GM21447 (cell line): Measurements from ENCODE around the gene EGLN1.

Experiments used
- ATAC-seq: cut with Tn5 transposase; IDR thresholded peaks from one replicate; pipeline ENCODE4 v1.9.1; 2021; ENCODE audit not compliant: unreplicated experiment

The EGLN1 gene

GRCh38 chr1:231397886-231398671, 24.0 kb downstream of the EGLN1 start:
- ATAC-seq = no peak

DNA sequence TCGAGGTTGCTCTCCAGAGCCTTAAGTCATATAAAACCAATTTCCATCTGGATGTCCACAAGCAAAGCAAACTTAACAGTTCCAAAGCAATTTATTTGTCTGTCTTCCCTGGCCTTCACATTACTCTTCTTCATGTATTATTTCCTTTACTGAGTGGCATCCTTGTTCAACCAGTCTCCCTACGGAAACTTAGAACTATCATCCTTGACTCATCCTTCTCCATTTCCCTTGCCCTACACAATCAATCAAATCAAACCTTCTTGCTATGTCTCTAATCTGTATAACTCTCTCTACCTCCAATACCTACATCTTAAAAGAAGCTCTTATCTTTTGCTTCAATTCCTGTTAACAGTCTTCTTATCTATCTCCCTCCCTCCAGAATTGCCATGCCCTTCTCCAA, 25.4 kb downstream of the EGLN1 start:
- no peak for ATAC-seq

DNA sequence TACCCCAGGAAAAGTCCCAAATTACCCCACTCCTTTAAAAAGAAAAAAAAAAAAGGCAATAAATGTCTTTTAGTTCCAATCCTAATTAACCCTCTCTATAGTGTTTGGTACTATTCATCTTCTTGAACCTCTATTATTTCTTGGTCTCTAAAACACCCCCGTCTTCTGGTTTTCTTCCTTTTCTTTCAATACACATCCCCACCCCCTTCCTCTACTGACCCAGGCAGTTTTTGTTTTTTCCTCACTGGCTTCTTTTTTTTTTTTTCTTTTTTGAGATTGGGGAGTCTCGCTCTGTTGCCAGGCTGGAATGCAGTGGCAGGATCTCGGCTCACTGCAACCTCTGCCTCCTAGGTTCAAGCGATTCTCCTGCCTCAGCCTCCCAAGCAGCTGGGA, 26.1 kb downstream of the EGLN1 start:
- ATAC-seq = no peak

- no peak for ATAC-seq
These were observed 26.8 kb downstream of the EGLN1 start for GRCh38 chr1:231395076-231395997.

DNA sequence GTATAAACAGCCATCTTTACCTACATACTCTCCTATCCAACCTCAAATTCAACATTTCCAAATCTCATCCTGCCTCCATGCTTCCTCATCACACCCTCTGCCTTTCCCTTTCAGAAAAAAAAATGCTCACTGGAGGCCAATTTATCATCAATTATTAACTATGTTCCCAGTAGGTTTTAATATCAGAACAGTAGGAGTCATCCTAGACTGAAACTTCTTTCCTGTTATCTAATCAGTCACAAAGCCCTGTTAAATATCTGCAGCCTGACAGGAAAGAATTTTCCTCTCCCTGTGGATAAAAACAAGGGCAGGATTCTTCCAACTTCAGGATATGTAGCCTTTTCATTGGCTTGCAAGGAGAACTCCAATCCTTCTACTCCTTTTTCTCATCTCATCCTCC, 28.4 kb downstream of the EGLN1 start:
- ATAC-seq = no peak

DNA sequence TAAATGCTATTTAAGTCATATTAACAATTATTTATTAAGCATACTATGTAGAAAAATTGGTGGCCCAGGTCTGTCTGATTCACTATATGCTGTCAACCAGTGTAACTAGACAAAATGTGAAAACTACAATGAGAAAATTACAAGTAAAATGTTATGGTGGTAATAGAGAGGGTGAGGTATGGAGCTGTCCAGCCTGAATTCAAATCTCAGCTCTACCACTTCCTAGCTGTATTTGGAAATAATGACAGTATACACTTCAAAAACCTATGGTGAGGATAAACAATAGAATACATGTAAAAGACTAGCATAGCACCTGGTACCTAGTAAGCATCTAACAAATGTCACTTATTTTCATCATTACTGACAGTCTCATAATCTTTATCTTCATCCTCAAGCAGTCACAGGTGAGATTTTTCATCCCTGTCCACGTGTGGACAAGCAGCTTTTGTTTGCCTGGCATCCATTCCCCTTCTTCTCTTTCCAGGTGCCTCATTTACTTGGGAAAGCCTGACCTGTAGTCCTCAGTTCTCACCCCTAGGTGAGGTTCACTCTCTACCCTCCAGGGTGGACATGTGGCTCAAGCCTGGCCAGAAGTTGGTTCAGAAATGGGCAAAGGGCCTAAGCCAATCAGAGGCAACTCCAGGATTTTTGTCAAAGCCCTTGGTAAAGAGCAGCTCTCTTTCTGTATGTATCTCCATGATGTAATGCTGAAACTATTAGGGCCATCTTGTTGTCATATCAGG, 29.5 kb downstream of the EGLN1 start:
- ATAC-seq = no peak

GRCh38 chr1:231390071-231390470, 32.0 kb downstream of the EGLN1 start:
- no peak for ATAC-seq

- no peak for ATAC-seq
These were observed 34.1 kb downstream of the EGLN1 start for GRCh38 chr1:231387770-231388669.

DNA sequence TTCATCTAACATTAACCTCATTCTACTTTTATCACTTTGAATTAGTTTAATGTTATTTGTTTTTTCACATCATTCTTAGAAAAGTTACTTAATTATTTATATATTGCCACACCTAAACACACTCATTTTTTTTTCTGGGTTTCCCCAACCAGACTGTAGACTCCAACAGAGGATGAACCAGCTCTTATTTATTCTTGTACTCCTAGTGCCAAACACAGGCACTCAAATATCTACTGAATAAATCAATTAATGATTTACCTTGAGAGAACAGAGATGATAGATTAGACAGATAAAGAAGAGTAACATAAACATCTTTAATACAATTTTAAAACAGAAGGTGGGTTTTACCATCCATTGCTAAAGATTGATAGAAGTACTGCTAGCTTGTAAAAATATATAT, 35.6 kb downstream of the EGLN1 start:
- no peak for ATAC-seq

GRCh38 chr1:231385416-231385748, 36.7 kb downstream of the EGLN1 start:
- ATAC-seq = no peak

DNA sequence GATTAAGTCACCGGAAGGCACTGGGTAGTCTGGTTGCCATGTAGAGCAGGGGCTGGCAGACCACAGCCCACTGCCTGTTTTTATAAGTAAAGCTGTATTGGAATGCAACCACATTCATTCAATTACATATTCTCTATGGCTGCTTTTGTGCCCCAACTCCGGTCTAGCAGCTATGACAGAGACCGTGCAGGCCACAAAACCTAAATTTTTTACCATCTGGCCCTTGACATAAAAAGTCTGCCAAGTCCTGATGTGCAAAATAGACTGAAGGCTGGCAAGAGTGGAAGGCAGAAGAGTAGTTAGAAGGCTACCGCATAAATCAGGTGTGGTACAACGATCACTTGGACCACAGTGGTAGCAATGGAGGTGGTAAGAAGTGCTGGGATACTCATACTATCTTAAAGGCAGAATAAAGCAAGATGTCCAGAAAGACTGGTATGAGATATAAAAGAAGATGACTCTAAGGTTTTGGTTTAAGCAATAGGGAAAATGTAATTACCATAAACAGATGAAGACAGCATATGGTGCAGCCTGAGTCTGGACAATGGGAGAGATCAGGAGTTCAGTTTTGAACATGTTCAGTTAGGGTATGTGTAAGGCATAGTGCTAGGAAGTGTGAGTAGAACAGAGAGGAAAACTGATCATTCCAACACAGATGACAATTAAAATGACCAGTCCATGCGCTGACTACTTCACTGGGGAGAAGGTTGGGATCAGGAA, 37.2 kb downstream of the EGLN1 start:
- no peak for ATAC-seq

DNA sequence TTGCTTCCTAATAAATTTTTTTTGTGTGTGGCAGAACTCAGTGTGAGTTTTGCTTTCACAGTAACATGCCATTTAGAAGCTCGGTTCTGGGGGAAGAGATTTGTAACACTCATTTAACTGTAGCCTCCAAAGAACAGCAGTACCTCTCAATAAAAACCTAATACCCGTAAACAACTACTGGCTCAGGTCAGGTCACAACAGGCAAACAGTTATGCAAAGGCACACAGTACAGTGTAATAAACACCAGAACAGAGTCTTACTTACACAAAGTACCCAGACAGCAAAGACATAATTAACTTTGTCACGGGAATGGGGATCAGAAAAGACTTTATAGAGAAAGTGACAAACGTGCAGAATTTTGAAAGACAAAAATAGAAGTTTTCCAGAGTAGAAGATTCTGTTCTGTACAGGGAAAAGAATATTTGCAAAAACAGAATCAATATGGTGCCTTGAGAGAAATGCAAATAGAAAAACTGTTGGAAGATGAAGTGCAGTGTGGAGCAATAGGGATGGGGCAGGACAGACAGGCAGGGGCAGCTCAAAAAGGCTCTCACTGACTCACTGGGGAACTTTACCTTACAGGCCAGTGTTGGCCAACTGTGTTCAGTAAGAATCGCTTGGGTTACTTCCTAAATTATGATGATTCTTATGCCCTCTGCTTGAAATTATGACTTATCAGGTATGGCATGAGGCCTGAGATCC, 38.8 kb downstream of the EGLN1 start:
- ATAC-seq = no peak

- no peak for ATAC-seq
These were observed 39.7 kb downstream of the EGLN1 start for GRCh38 chr1:231382426-231382825.

GRCh38 chr1:231381729-231382128, 40.4 kb downstream of the EGLN1 start:
- ATAC-seq = no peak

DNA sequence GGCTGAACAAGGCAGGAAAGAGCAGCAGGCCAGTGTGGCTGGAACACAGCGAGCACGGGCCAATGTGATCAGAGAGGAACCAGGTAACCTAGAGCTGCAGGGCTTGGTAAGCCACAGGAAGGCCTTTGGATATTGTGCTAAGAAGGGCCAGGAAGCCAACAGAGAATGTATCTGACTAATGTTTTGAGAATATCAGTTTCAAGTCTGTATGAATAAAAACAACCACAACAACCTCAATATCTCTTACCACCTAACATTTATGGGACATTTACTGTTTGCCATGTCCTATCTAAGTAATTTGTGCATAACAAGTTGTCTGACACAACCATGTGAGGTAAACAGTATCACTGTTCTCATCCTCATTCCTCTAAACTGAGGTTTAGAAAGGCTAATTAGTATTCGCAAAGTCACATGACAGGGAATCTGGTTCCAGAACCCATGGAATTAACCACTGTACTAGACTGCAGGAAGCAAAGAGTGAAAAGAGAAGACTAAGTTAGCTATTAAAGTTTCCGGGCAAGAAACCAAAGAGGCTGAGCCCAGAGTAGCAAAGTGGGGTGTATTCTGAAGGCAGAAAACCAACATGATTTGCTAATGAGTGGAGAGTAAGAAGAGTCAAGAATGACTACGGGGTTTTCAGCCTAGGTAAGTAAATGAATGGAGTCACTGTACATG, 45.1 kb downstream of the EGLN1 start:
- peak; percentile 58 for ATAC-seq

GRCh38 chr1:231376101-231376500, 46.0 kb downstream of the EGLN1 start:
- no peak for ATAC-seq

DNA sequence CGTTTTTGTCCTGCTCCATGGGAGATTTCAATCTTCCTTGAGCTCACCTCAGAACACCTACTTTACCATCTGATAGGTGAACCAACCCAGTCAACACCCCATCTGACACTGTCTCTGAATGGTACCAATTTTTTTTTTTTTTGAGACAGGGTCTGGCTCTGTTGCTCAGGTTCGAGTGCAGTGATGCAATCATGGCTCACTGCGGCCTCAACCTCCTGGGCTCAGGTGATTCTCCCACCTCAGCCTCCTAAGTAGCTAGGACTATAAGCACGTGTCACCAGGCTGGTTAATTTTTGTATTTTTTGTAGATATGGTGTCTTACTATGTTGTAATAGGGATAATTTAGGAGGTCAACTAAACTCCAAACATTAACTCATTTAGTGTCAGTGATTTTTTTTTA, 47.7 kb downstream of the EGLN1 start:
- ATAC-seq = no peak

DNA sequence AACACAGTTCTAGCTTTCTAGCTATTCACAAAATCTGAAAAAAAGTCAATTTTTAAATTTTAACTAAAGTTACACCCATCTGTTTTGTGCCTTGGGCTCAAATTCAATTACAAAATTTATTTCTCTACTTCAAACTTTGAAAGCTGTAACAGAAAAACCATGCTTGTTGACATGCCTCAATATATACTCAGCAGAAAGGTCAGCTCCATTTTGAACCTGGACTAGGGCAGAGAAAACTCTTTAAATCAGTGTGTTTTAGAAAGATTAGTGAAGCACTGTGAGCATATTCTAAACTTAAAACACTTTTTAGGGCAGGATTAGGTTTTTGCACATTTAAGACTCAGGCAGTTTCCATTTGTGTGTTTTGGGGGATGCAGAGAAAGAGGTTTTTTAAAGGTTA, 49.6 kb downstream of the EGLN1 start:
- ATAC-seq = no peak

DNA sequence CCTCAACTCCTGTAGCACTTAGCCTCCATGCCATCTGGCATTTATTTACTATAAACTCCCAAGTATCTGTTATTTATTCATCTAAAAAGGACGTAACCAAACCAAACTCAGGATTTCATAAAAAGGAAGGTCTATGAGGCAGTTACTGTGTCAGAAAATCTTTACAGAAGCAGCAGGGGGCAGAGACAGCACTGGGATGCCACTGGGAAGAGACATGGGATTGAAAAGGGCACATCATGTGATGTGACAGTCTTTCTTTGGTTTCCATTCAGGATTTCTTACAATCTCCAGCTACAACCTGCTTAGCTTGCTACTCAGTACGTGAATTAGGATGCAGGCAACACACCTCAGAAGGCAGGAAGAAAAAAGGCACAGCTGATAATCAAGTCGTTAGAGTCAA, 52.8 kb downstream of the EGLN1 start:
- no peak for ATAC-seq
